ENCODE results near the gene XPA.

XPA gene

GRCh38 chr9:97647996-97648395, 49.1 kb downstream of the XPA start:
- no peak for DNase-seq

GRCh38 chr9:97645720-97646119, 51.4 kb downstream of the XPA start:
- DNase-seq: no peak

GRCh38 chr9:97640325-97640724, 56.8 kb downstream of the XPA start:
- no peak for DNase-seq

- DNase-seq: no peak
Measured at GRCh38 chr9:97638666-97639065, 58.5 kb downstream of the XPA start.

- DNase-seq: no peak
Measured at GRCh38 chr9:97636903-97637302, 60.2 kb downstream of the XPA start.

GRCh38 chr9:97635026-97635425, 62.1 kb downstream of the XPA start:
- no peak for DNase-seq

- DNase-seq: peak; percentile 7
Measured at GRCh38 chr9:97633859-97634490, 63.2 kb downstream of the XPA start.

- peak; percentile 97 for DNase-seq
Measured at GRCh38 chr9:97632985-97633858, 63.9 kb downstream of the XPA start, which contains the start of the genes NCBP1 and TSTD2. NCBP1 (plus strand) TSS chr9:97633821; CDS start chr9:97633882, 61 bp downstream. TSTD2 (minus strand) TSS chr9:97633368; CDS start chr9:97627562, 5,806 bp downstream.

- DNase-seq: no peak
Measured at GRCh38 chr9:97632248-97632984, 64.7 kb downstream of the XPA start.

GRCh38 chr9:97630591-97630990, 66.5 kb downstream of the XPA start:
- no peak for DNase-seq

- no peak for DNase-seq
Measured at GRCh38 chr9:97629156-97629555, 68.0 kb downstream of the XPA start.

- DNase-seq: no peak
Measured at GRCh38 chr9:97628668-97629067, 68.5 kb downstream of the XPA start.

GRCh38 chr9:97627624-97628023, 69.5 kb downstream of the XPA start:
- no peak for DNase-seq

- no peak for DNase-seq
Measured at GRCh38 chr9:97625620-97626019, 71.5 kb downstream of the XPA start.

Data from CD4-positive, alpha-beta T cell treated with Interleukin-4 for 4 hours (primary cell).